Panc1 (cell line): ENCODE results near the gene BCL2L12. TPM values are rescaled to one million over a fixed set of nuclear protein-coding genes. Genes with fewer than 3 reads are reported as not detected.
A peak's percentile ranks its signal among the peaks of the same experiment; 100 is the strongest.

Experiments
- ATAC-seq: fragments of 200-7000 bp; cut with Tn5 transposase; 2 replicates; pipeline ENCODE4 v1.9.1; 2020; ENCODE audit warnings: mild to moderate bottlenecking, moderate library complexity
- BruUV-seq: library from RNA; stranded (reverse); fragments of 400-500 nt; replicated peaks from 2 replicates; lab custom pipeline; 2021; lab: Mats Ljungman, UMichigan
- CTCF ChIA-PET: fragments of 300-600 bp; sonication (Branson Sonifier 250); formaldehyde crosslinking; loops from one replicate; lab custom pipeline; 2022; ENCODE audit warnings: antibody characterized with exemption; lab: Charles Lee
- POLR2A ChIA-PET: fragments of 300-600 bp; sonication (Branson Sonifier 250); formaldehyde crosslinking; loops from one replicate; lab custom pipeline; 2022; ENCODE audit warnings: antibody characterized with exemption; lab: Charles Lee
- DNase-seq: peaks from one replicate; pipeline ENCODE4 v3.0.0-alpha.2; 2010; ENCODE audit warnings: low read depth, low spot score
- H3K27ac ChIP-seq: 2 replicates; pipeline ENCODE4 v1.5.1; 2011; ENCODE audit warnings: mild to moderate bottlenecking, low read length, inconsistent platforms
- H3K27me3 ChIP-seq: fragments of 200-500 bp; sonication (Bioruptor generic); 2 replicates; pipeline ENCODE4 v1.6.0; 2014; ENCODE audit warnings: low read length, inconsistent platforms; ENCODE audit not compliant: control insufficient read depth, insufficient read depth
- H3K36me3 ChIP-seq: fragments of 200-500 bp; sonication (Bioruptor generic); 2 replicates; pipeline ENCODE4 v1.5.1; 2014; ENCODE audit warnings: inconsistent platforms, mild to moderate bottlenecking, low read length, moderate library complexity; ENCODE audit not compliant: control insufficient read depth, insufficient read depth
- H3K4me1 ChIP-seq: 2 replicates; pipeline ENCODE4 v1.5.1; 2011; ENCODE audit warnings: inconsistent platforms, mild to moderate bottlenecking, low read length, moderate library complexity; ENCODE audit not compliant: control insufficient read depth, insufficient read depth
- H3K4me3 ChIP-seq, 2 experiments: 2 replicates each; pipeline ENCODE4 v1.5.1; 2011 to 2012; ENCODE audit warnings: low read depth in 2 of 2, low read length in 2 of 2, mild to moderate bottlenecking in 2 of 2, inconsistent platforms in 1 of 2, moderate library complexity in 1 of 2
- H3K9me3 ChIP-seq: fragments of 200-500 bp; sonication (Bioruptor generic); 2 replicates; pipeline ENCODE4 v1.5.1; 2014; ENCODE audit warnings: low read depth, mild to moderate bottlenecking, inconsistent platforms, low read length, moderate library complexity; ENCODE audit not compliant: control insufficient read depth, insufficient read depth
- POLR2AphosphoS5 ChIP-seq: IDR thresholded peaks from 2 replicates; pipeline ENCODE4 v1.6.1; 2012; ENCODE audit warnings: mild to moderate bottlenecking, low read depth, low read length, moderate library complexity
- SIN3A ChIP-seq: IDR thresholded peaks from 2 replicates; pipeline ENCODE4 v1.6.1; 2012; ENCODE audit warnings: low read depth, mild to moderate bottlenecking, low read length, moderate library complexity, borderline replicate concordance; ENCODE audit not compliant: insufficient read depth
- TCF7L2 ChIP-seq: IDR thresholded peaks from 2 replicates; pipeline ENCODE4 v1.6.1; 2011; ENCODE audit warnings: mild to moderate bottlenecking, low read depth, low read length, inconsistent platforms
- in situ Hi-C: cut with HindIII; loops from 2 replicates; pipeline ENCODE4 v1.10.0; 2016; ENCODE audit warnings: low sequenced_read_pairs, low pct_unique_long_range_greater_than_20kb
- intact Hi-C: fragments of 100-400 bp; cut with micrococcal nuclease; formaldehyde crosslinking; loops from one replicate; pipeline ENCODE4 v1.10.0; 2022; ENCODE audit not compliant: unreplicated experiment
- total RNA-seq: library from RNA; stranded (reverse); gene quantifications from one replicate; pipeline ENCODE4 v1.2.1, GENCODE V29; 2021; ENCODE audit not compliant: unreplicated experiment
- TF ChIP-seq, protein P1 (sequence below): fragments of 450-650 bp; IDR thresholded peaks from 2 replicates; pipeline ENCODE4 v1.5.1; 2017; ENCODE audit warnings: mild to moderate bottlenecking
- TF ChIP-seq, protein P2 (sequence below), 2 experiments: IDR thresholded peaks; 2 replicates each; pipeline ENCODE4 v1.6.1; 2011 to 2012; ENCODE audit warnings: low read depth in 2 of 2, control low read depth in 1 of 2, low read length in 1 of 2, mild to moderate bottlenecking in 1 of 2, moderate library complexity in 1 of 2; ENCODE audit not compliant: insufficient read depth in 1 of 2

The BCL2L12 gene
- total RNA-seq, 1 experiment from 2014 or later: 69.6 TPM

DNA sequence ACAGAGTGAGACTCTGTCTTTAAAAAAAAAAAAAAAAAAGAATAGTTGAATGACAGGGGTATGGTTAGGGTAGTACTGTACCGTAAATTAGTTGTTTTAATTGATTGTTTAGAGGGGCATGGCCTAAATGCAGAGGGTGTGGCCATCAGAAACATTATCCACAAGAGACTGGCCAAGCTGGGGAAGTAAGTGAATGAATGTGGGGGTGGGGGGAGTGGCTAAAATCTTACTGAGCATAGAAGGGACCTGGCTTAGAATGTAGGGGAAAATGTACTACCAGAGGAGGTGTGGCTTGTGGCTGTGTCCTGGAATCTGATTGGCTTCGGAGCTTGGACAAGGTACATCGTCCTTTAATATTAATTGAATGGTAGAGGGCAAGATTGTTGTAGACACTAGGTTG lies 3.8 kb downstream of the BCL2L12 start:
- BruUV-seq: no TSS peak

DNA sequence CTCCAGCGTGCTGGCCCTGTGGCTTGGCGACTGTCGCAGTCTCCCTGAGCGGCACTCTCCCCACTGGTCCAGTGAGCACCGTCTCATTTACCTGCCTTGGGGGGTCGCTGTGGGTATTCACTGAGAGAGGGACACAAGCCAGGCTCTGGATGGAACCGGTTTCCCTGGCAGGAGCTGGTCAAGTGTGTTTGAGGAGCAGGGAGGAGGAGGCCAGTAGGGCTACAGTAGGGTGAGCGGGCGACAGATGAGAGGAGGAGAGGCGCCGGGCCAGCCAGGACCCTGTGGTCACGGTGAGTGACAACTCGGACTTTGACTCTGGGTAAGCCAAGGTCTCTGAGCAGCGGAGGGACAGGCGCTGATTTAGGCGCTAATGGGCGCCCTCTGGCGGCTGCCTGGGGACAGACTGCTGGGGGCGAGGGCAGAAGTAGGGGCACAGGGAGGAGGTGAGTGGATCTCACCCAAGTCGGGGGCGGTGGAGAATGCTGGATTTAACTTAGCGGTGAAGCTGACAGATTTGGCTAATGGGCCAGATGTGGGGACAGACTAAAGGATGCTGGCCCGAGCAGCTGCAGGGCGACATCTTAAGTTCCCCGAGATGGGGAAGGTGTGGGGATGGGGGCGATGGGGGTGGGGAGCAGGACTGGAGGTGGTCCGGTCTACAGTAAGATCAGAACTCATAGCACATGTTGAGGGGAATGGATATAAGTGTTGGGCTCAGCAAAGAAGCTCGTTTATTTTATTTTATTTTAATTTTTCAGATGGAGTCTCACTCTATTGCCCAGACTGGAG lies 6.6 kb downstream of the BCL2L12 start:
- TF ChIP-seq, protein P1, sequence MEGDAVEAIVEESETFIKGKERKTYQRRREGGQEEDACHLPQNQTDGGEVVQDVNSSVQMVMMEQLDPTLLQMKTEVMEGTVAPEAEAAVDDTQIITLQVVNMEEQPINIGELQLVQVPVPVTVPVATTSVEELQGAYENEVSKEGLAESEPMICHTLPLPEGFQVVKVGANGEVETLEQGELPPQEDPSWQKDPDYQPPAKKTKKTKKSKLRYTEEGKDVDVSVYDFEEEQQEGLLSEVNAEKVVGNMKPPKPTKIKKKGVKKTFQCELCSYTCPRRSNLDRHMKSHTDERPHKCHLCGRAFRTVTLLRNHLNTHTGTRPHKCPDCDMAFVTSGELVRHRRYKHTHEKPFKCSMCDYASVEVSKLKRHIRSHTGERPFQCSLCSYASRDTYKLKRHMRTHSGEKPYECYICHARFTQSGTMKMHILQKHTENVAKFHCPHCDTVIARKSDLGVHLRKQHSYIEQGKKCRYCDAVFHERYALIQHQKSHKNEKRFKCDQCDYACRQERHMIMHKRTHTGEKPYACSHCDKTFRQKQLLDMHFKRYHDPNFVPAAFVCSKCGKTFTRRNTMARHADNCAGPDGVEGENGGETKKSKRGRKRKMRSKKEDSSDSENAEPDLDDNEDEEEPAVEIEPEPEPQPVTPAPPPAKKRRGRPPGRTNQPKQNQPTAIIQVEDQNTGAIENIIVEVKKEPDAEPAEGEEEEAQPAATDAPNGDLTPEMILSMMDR: peak; percentile 93
- TF ChIP-seq TCF7L2: no peak
- no peak for TF ChIP-seq SIN3A
- POLR2A ChIA-PET: no interaction called here
- in situ Hi-C loops: no loop called here
- Histone ChIP-seq H3K27ac (0 out of 2 replicates have a peak overlapping the region, but pooled peaks have one; percentile 23), H3K36me3 (no peaks in the 10 kb centered on the region; the same call in 1 of the 2 replicates), H3K4me1 (peaks cover 4% of the 10 kb centered on the region; the same call in 1 of the 2 replicates), H3K4me3 (no peak overlapping the region), H3K27me3 (no peaks in the 10 kb centered on the region), H3K9me3 (no peaks in the 10 kb centered on the region)
- ATAC-seq (peak; percentile 40), DNase-seq (no peak)
- CTCF ChIA-PET: interaction anchor here (1.0 kb wide), 1 partner anchor 9 kb away, joined by 6 read pairs; no protein-coding TSS in a partner anchor
- no TSS peak for BruUV-seq
- intact Hi-C loops: no loop called here

More for the DNA sequence above, 3.8 kb downstream of the BCL2L12 start:
- ChIA-PET POLR2A (no interaction called here), CTCF (no interaction called here)
- ATAC-seq (no peak), DNase-seq (no peak)
- intact Hi-C loops: no loop called here
- Histone ChIP-seq H3K27me3 (no peaks in the 10 kb centered on the region), H3K36me3 (peaks cover 10% of the 10 kb centered on the region; the same call in 1 of the 2 replicates), H3K27ac (no peak overlapping the region), H3K9me3 (no peaks in the 10 kb centered on the region), H3K4me1 (peaks cover 6% of the 10 kb centered on the region; the same call in 1 of the 2 replicates), H3K4me3 (no peak overlapping the region)
- TF ChIP-seq, protein P2, sequence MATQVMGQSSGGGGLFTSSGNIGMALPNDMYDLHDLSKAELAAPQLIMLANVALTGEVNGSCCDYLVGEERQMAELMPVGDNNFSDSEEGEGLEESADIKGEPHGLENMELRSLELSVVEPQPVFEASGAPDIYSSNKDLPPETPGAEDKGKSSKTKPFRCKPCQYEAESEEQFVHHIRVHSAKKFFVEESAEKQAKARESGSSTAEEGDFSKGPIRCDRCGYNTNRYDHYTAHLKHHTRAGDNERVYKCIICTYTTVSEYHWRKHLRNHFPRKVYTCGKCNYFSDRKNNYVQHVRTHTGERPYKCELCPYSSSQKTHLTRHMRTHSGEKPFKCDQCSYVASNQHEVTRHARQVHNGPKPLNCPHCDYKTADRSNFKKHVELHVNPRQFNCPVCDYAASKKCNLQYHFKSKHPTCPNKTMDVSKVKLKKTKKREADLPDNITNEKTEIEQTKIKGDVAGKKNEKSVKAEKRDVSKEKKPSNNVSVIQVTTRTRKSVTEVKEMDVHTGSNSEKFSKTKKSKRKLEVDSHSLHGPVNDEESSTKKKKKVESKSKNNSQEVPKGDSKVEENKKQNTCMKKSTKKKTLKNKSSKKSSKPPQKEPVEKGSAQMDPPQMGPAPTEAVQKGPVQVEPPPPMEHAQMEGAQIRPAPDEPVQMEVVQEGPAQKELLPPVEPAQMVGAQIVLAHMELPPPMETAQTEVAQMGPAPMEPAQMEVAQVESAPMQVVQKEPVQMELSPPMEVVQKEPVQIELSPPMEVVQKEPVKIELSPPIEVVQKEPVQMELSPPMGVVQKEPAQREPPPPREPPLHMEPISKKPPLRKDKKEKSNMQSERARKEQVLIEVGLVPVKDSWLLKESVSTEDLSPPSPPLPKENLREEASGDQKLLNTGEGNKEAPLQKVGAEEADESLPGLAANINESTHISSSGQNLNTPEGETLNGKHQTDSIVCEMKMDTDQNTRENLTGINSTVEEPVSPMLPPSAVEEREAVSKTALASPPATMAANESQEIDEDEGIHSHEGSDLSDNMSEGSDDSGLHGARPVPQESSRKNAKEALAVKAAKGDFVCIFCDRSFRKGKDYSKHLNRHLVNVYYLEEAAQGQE (IDR thresholded peaks at IDR 0.05; ENCODE audit: insufficient read depth in 1 of 2, low read depth in 2 of 2, low read length in 1 of 2): no peak
- TF ChIP-seq, protein P1: no peak
- TF ChIP-seq SIN3A (no peak), TCF7L2 (no peak), POLR2AphosphoS5 (no peak)
- in situ Hi-C loops: no loop called here
